Memory B cell (primary cell): ENCODE results near the gene HNRNPUL1.
"Not testable (repeated sequence)": the region's sequence is repeated elsewhere in the genome, so short reads cannot be mapped to it uniquely, and the experiment has no call there.

Source experiments
- ATAC-seq: fragments of 150-1000 bp; cut with Tn5 transposase; 2 replicates; pipeline ENCODE4 v1.10.0; 2021; ENCODE audit warnings: low read depth, mild to moderate bottlenecking, moderate library complexity
- DNase-seq, 2 donors: peaks; one replicate each; pipeline ENCODE4 v3.0.0; 2022; ENCODE audit warnings: low spot score in 2 of 2
- H3K27ac Mint-ChIP-seq: one replicate; pipeline ENCODE4 v1.8.0; 2022; ENCODE audit warnings: mild to moderate bottlenecking, moderate library complexity, mixed read lengths
- H3K27me3 Mint-ChIP-seq: one replicate; pipeline ENCODE4 v1.8.0; 2022; ENCODE audit warnings: mixed read lengths
- H3K36me3 Mint-ChIP-seq: one replicate; pipeline ENCODE4 v1.8.0; 2022; ENCODE audit warnings: mild to moderate bottlenecking, mixed read lengths
- H3K4me1 Mint-ChIP-seq: one replicate; pipeline ENCODE4 v1.8.0; 2022; ENCODE audit warnings: mixed read lengths
- H3K4me3 Mint-ChIP-seq: one replicate; pipeline ENCODE4 v1.8.0; 2022; ENCODE audit warnings: mild to moderate bottlenecking, moderate library complexity, mixed read lengths
- H3K9me3 Mint-ChIP-seq: one replicate; pipeline ENCODE4 v1.8.0; 2022; ENCODE audit warnings: mixed read lengths

The HNRNPUL1 gene

DNA sequence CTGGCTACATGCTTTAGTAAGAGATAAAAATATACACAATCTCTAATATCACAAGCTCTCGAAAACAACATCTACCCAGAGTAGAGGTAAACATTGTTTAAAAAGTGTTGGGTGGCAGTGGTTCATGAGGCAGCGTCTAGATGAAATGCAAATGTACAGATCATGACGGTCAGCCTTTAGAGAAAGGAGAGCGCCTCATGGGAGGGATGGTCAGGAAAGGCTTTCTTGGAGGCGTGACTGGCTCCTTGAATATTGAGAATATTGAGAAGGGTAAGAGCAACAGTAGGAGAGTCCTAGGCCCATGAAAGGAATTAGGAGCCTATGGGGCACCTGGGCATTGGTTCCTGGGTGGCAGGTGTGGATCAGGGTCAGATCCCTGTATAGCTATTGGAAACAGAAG lies 10.6 kb downstream of the HNRNPUL1 start:
- no peak overlapping the region for H3K4me3 Mint-ChIP-seq
- peaks cover 4% of the 10 kb centered on the region for H3K4me1 Mint-ChIP-seq
- no peaks in the 10 kb centered on the region for H3K27me3 Mint-ChIP-seq
- no peaks in the 10 kb centered on the region for H3K9me3 Mint-ChIP-seq
- peaks cover 36% of the 10 kb centered on the region for H3K36me3 Mint-ChIP-seq
- no peak overlapping the region for H3K27ac Mint-ChIP-seq
- DNase-seq (no peak), ATAC-seq (no peak)

DNA sequence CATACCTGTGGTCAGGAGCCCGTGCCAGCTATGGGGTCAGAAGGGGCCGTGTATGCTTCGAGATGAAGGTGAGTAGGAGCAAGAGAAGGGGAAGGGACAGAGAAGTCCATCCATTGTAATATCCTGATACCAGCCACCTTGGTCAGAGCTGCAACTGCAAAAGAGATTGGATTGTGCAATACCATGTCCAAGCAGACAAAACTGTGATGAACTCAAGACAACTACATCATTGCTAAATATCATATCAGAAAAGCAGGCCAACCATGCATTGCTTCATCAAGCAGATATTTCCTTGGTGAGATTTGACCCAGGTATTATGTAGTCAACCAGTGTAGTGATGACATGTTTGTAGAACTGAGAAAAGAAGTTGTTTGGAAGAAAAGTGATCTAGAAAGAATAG lies 12.1 kb downstream of the HNRNPUL1 start:
- peaks cover 4% of the 10 kb centered on the region for H3K4me1 Mint-ChIP-seq
- H3K4me3 Mint-ChIP-seq: no peak overlapping the region

DNA sequence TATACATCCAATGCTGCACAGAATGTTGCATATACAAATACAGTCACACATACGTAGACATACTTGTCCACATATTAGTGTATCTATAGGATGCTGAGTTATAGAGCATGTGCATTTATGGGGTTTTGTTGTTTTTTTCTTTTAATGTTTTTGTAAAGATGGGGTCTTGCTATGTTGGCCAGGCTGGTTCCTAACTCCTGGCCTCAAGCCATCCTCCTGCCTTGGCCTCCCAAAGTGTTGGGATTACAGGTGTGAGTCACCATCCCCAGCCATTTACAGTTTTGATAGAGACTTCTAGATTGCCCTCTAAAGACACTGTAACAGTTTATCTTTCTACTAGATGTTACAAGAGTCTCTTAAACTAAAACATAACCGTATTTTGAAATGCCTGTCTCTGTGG lies 14.3 kb downstream of the HNRNPUL1 start:
- no peak for DNase-seq
- Mint-ChIP-seq H3K27me3 (no peaks in the 10 kb centered on the region), H3K4me1 (no peaks in the 10 kb centered on the region), H3K4me3 (no peak overlapping the region), H3K36me3 (peaks cover 36% of the 10 kb centered on the region), H3K9me3 (no peaks in the 10 kb centered on the region), H3K27ac (no peak overlapping the region)
- no peak for ATAC-seq

More for the DNA sequence above, 12.1 kb downstream of the HNRNPUL1 start:
- Mint-ChIP-seq H3K36me3 (peaks cover 40% of the 10 kb centered on the region), H3K27me3 (no peaks in the 10 kb centered on the region), H3K9me3 (no peaks in the 10 kb centered on the region), H3K27ac (no peak overlapping the region)
- DNase-seq (no peak), ATAC-seq (no peak)

DNA sequence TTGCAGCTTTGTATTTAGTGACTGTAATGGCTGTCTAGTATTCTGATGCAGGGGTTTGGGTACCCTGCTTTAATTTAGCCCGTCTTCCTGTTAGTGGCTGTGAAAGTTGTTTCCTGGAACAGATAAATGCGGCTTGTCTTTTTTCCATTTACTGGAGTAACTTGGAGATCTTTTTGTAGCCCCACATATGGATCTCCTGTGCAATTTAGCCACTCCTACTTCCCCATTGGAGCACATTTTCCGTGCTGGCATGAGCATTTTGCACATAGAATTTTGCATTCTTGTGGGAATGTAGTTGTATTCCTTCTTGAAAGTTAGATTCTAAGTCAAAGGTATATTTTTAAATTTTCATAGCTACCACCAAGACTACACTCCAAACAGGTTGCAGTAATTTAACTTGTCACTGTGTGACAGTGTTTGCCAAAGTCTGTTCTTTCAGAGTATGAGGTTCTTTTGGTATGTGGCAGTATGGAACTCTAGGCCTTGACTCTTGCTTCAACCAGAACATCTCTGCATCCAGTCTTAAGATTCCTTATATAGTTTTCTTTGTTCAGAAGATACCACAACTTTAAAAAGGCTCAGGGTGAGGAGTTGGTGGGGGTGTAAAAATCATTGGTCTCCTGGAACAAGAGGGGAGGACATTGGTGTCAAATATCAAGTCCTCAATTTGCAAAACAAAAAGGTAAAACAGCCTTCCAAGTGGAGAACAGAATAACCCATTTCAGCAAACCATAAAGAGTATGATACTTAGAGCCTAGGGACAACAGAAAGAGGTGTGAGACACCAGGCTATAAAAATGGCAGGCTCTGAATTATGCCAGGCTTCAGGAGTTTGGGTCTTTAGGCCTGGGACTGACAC lies 24.7 kb downstream of the HNRNPUL1 start:
- Mint-ChIP-seq H3K4me1 (no peaks in the 10 kb centered on the region), H3K27ac (peak overlapping the region; percentile 38), H3K9me3 (no peaks in the 10 kb centered on the region), H3K36me3 (peaks cover 28% of the 10 kb centered on the region), H3K4me3 (no peak overlapping the region), H3K27me3 (no peaks in the 10 kb centered on the region)
- DNase-seq (no peak), ATAC-seq (no peak)

DNA sequence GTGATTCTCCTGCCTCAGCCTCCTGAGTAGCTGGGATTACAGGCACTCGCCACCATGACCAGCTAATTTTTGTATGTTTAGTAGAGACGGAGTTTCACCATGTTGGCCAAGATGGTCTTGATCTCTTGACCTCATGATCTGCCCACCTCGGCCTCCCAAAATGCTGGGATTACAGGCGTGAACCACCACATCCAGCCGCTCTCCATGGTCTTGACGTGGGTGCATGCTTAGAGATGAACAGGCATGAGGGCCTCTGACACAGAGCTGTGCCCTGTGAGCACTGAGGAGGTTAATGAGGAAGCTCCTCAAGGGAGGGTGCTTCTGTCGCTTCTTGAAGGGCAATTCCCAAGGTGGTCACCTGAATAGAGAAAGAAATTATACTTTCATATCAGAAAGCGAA lies 25.6 kb downstream of the HNRNPUL1 start:
- H3K27me3 Mint-ChIP-seq, H3K4me1 Mint-ChIP-seq: not testable (repeated sequence)

DNA sequence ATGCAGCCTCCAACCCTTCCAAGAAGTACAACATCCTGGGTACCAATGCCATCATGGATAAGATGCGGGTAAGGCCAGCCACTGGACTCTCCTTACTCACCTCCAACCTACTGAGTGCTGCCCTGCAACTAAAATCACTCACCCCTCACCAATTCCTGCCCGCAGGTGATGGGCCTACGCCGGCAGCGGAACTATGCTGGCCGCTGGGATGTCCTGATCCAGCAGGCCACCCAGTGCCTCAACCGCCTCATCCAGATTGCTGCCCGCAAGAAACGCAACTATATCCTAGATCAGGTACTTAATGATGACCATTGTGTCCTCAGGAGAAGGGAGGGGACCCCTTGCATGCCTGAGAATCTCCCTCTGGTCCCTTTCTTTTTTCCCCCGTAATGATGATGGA lies 30.2 kb downstream of the HNRNPUL1 start:
- H3K36me3 Mint-ChIP-seq: peaks cover 32% of the 10 kb centered on the region
- DNase-seq: no peak
- peaks cover 19% of the 10 kb centered on the region for H3K4me1 Mint-ChIP-seq
- no peaks in the 10 kb centered on the region for H3K27me3 Mint-ChIP-seq
- no peaks in the 10 kb centered on the region for H3K9me3 Mint-ChIP-seq
- ATAC-seq: no peak
- H3K4me3 Mint-ChIP-seq: no peak overlapping the region
- peak overlapping the region; percentile 84 for H3K27ac Mint-ChIP-seq

More for the DNA sequence above, 25.6 kb downstream of the HNRNPUL1 start:
- Mint-ChIP-seq H3K36me3 (peaks cover 30% of the 10 kb centered on the region), H3K27ac (peak overlapping the region; percentile 38)
- ATAC-seq, H3K9me3 Mint-ChIP-seq, DNase-seq, H3K4me3 Mint-ChIP-seq: not testable (repeated sequence)

DNA sequence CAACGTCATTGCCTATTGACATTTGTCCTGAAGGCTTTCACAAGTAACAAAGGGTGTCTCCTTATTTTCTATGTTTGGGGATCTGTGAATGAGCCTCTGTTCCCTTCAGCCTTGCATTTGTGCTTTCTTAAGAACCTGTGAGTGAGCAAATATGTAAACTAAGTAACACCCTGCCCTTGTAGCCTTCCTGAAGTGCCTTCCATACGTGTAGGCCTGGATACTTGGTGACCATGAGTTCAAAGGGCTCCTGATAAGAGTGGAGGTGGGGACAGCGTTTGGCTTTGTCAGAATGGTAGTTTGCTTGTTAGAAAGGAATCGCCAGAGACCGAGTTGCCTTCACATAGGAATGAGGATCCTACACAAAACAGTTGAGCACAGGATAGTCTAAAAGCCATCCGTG lies 31.3 kb downstream of the HNRNPUL1 start:
- Mint-ChIP-seq H3K27ac (peak overlapping the region; percentile 100), H3K9me3 (no peaks in the 10 kb centered on the region), H3K4me1 (peaks cover 30% of the 10 kb centered on the region), H3K27me3 (no peaks in the 10 kb centered on the region), H3K36me3 (peaks cover 30% of the 10 kb centered on the region), H3K4me3 (no peak overlapping the region)
- no peak for DNase-seq
- no peak for ATAC-seq

DNA sequence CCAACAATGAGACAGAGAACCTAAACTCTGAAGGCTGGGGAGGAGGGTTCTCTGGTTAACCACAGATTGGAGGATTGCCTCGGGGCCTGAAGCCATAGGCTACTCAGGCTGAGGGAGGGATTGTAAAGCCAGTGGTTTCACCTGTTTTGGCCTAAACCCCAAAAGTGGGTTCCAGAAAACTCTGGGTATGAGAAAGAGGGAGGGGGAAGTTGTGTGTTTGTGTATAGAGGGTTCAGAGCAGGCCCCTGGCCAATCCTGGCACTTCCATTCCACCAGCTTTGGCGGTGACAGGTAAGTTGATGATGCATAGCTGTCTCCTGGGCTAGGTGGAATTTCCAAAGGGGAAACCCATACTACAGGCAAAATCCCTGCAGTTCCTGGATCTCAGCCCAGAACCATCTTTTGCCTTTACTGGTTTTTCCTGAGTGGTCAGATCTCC lies 32.3 kb downstream of the HNRNPUL1 start:
- no peaks in the 10 kb centered on the region for H3K27me3 Mint-ChIP-seq
- H3K27ac Mint-ChIP-seq: peak overlapping the region; percentile 100
- H3K4me3 Mint-ChIP-seq: no peak overlapping the region
- DNase-seq (no peak), ATAC-seq (no peak)
- H3K9me3 Mint-ChIP-seq: no peaks in the 10 kb centered on the region
- H3K4me1 Mint-ChIP-seq: peaks cover 34% of the 10 kb centered on the region
- H3K36me3 Mint-ChIP-seq: peaks cover 28% of the 10 kb centered on the region

DNA sequence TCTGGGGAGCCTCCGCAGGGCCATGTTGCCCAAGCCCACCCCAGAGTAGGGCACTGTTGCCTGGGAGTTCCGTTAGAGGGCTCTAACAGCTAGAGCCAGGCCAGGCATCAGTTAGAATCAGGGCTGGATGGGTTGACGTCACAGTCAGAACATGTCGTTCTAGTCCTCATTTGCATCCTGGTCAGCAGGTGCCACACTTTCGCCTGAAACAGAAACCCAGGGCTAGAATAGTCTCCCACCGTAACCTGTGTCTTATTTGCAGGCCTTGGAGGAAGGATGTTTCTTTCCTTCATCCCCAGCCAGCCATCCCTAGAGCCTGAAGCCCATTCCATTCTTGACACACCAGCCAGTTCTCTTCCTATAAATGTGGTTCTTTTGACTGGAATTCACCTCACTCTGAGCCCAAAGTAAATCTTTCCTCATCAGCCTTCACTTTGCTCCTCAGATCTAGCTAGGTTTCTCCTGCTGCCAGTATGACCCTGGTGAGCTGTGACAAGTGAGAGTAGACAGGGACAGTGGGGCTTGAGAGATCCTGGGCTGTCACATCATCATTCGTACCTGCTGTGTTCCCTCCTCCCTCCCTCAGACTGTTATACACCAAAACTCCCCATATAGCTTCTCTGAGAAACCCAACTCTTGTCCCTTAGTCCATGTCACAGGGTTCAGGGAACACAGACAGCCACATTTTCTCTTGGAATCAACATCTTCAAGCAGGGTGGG lies 33.6 kb downstream of the HNRNPUL1 start:
- peak overlapping the region; percentile 100 for H3K27ac Mint-ChIP-seq
- H3K36me3 Mint-ChIP-seq: peaks cover 26% of the 10 kb centered on the region
- ATAC-seq (peak; percentile 82), DNase-seq (peak; percentile 63 to 81)
- H3K9me3 Mint-ChIP-seq: no peaks in the 10 kb centered on the region
- H3K27me3 Mint-ChIP-seq: no peaks in the 10 kb centered on the region
- H3K4me3 Mint-ChIP-seq: peak overlapping the region; percentile 58
- peaks cover 42% of the 10 kb centered on the region for H3K4me1 Mint-ChIP-seq

DNA sequence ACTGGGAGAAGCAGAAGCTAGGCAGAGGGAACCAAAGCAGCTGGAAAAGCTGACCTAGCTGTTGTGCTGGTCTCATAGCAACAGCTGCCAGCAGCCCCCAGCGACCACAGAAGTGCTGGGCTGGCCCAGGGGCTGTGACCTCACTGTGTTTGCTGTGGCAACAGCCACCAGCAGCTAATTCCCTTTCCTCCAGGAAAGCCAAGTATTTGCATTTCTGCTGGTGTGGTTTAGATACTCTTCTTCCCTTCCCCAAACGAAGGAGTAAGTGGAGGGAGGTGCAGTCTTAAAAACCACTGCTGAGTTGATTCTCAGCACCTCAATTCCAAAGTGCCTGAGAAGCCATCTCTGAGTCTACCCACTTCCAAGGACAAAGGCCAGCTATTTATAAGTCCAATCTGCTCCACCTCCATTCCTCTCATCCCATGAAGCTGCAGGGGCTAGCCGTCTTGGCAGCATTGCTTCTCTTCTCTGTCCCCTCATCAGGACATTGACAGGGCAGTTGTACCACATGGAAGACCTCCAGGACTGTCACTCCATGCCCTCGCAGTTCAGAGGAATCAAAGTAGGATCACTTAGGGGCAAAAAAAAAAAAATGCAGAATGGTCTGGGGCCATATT lies 34.3 kb downstream of the HNRNPUL1 start:
- peaks cover 44% of the 10 kb centered on the region for H3K4me1 Mint-ChIP-seq

DNA sequence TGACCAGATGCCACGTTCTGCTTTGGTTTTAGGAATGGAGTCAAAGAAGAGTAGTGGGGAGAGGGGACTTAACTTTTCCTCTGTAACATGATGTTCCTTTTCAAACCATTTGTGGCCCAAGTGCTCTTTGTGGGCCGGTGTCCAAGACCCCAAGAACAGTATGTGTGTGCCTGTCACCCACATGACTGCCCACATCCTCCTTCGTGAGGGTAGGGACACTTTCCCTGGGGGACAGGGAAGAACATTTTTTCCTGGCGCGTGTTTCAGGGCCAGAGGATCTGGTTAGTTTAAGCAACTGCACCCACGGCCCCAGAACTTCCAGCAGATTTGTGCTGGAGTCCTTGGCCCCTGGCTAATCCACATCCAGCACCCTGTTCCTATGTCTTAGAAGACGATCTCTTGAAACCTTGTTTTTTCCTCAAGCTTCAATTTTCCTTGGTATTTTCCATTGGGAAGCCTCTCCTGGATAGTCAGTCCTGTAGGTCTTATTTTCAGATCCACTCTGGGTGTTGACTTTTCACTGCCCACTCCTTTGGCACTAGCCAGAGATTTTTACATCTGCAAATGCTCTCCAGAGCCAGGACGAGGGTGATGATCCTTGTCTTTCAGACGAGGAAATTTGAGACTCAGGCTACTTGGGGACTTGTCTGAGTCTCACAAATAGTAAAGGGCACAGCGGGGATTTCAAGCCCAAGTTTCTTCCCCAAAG lies 35.0 kb downstream of the HNRNPUL1 start:
- Mint-ChIP-seq H3K4me3 (no peak overlapping the region), H3K27me3 (no peaks in the 10 kb centered on the region), H3K9me3 (no peaks in the 10 kb centered on the region), H3K27ac (peak overlapping the region; percentile 100), H3K36me3 (peaks cover 26% of the 10 kb centered on the region), H3K4me1 (peaks cover 45% of the 10 kb centered on the region)
- no peak for DNase-seq
- ATAC-seq: no peak

More for the DNA sequence above, 34.3 kb downstream of the HNRNPUL1 start:
- peak overlapping the region; percentile 58 for H3K4me3 Mint-ChIP-seq
- H3K27ac Mint-ChIP-seq: peak overlapping the region; percentile 100
- ATAC-seq: peak; percentile 56
- no peaks in the 10 kb centered on the region for H3K9me3 Mint-ChIP-seq
- peaks cover 28% of the 10 kb centered on the region for H3K36me3 Mint-ChIP-seq
- no peaks in the 10 kb centered on the region for H3K27me3 Mint-ChIP-seq
- peak in 1 of 2 donors; percentile 59 for DNase-seq

DNA sequence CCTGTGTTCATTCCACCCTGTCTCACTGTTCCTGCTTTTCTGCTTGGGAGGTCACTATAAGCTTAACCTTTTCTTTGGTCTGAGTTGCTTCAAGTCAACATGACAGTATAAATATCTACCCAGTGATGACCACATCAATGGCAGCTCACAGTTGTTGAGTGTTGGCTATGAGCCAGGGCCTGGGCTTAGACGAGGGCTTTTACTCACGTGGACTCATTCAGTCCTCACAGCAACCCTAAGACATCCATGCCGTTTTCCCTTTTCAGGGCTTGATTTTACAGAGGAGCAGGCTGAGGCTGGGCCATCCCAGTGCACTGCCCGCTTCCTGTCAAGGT lies 35.5 kb downstream of the HNRNPUL1 start:
- DNase-seq (no peak), ATAC-seq (no peak)
- Mint-ChIP-seq H3K27ac (peak overlapping the region; percentile 100), H3K9me3 (no peaks in the 10 kb centered on the region), H3K36me3 (peaks cover 24% of the 10 kb centered on the region), H3K4me3 (no peak overlapping the region), H3K4me1 (peaks cover 47% of the 10 kb centered on the region), H3K27me3 (no peaks in the 10 kb centered on the region)

DNA sequence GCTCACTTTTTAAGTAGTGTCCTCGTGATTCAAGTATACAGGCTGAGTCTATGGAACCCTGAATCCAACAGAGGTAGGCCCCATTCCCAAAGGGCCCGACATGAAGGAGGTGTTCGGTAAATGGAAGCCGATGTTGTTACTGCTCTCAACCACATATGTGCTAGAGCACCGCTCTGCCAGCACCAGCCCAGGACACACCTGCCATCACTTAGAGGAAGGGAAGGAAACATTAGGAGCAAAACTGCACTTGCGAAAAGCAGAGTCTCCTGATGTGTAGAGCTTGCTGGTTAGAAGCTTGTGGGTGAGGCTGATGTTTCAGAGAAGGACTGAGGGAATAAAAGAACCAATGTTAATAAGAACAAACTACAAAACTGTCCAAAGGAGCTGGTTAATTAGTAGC lies 36.4 kb downstream of the HNRNPUL1 start:
- H3K4me3 Mint-ChIP-seq: no peak overlapping the region
- DNase-seq (no peak), ATAC-seq (no peak)
- no peaks in the 10 kb centered on the region for H3K27me3 Mint-ChIP-seq
- H3K36me3 Mint-ChIP-seq: peaks cover 25% of the 10 kb centered on the region
- no peaks in the 10 kb centered on the region for H3K9me3 Mint-ChIP-seq
- peak overlapping the region; percentile 100 for H3K27ac Mint-ChIP-seq
- peaks cover 47% of the 10 kb centered on the region for H3K4me1 Mint-ChIP-seq
